HG03439 (cell line): ENCODE data around the gene MIER1.
"Not testable (repeated sequence)": the region's sequence is repeated elsewhere in the genome, so short reads cannot be mapped to it uniquely, and the experiment has no call there.

Source experiments
- ATAC-seq: cut with Tn5 transposase; IDR thresholded peaks from one replicate; pipeline ENCODE4 v1.9.1; 2021; ENCODE audit warnings: mild to moderate bottlenecking, moderate library complexity; ENCODE audit not compliant: unreplicated experiment

MIER1 gene

GRCh38 chr1:66924756-66925557 lies at the start of gene MIER1, which contains the start of gene DNAI4:
Gene MIER1, plus strand, starts transcription at chr1:66924990. Its CDS starts 39 bp downstream, at chr1:66925029.
Gene DNAI4, minus strand, starts transcription at chr1:66924856. Its CDS starts 25 bp downstream, at chr1:66924831.
- ATAC-seq = peak; percentile 94

DNA sequence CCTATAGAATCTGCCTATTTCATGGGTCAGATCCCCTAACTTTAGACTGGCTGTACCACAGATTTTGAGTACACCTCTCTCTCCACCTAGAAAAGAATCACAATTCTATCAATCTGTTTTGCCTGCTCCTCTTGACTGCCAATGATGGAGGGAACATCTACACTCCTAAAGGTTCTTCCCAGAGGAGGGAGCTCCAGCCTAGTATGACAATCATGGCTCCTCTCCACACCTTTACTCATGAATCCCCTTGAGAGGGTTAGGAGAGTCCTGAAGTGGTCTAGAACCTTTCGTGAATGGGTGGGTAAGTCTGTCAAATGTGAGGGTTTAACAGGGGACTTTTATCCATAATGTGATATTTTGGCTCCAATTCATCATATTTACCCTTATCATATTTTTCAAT lies 48.1 kb upstream of the MIER1 start:
- no peak for ATAC-seq

DNA sequence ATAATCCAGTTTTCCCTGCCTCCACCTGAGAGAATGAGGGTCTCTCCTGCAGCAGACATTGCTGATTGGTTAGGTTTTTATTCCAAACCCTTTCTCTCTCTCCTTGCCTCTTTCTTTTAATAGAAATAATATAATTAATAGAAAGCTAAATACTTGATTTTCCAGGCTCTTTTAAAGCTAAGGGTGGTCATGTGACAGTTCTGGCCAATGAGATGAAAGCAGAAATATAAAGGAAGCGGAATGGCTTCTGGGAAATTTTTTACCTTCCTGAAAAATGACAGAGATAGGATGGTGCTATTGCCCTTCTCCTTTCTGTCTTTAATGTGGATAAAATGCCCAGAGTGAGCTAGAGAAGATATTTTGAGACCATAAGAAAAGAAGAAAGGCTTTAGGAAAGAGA lies 35.8 kb upstream of the MIER1 start:
- no peak for ATAC-seq

DNA sequence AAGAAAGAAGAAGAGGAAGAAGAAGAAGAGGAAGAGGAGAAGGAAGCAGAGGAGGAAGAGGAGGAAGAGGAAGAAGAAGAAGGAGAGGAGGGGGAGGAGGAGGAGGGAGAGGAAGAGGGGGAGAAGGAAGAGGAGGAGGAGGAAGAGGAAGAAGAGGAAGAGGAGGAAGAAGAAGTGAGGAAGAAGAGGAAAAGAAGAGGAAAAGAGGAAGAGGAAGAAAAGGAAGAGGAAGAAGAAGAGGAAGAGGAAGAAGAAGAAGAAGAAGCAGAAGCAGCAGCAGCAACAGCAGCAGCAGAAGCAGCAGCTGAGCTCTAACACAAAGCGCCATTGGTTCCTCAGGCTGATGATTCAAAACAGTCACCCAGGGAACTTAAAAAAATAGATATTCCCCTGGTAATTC lies 34.2 kb upstream of the MIER1 start:
- no peak for ATAC-seq

- no peak for ATAC-seq
Observed at GRCh38 chr1:66893712-66894111, 31.1 kb upstream of the MIER1 start.

- ATAC-seq = not testable (repeated sequence)
Observed at GRCh38 chr1:66915203-66915602, 9.6 kb upstream of the MIER1 start.

GRCh38 chr1:66916320-66916719 lies 8.5 kb upstream of the MIER1 start:
- ATAC-seq = no peak

DNA sequence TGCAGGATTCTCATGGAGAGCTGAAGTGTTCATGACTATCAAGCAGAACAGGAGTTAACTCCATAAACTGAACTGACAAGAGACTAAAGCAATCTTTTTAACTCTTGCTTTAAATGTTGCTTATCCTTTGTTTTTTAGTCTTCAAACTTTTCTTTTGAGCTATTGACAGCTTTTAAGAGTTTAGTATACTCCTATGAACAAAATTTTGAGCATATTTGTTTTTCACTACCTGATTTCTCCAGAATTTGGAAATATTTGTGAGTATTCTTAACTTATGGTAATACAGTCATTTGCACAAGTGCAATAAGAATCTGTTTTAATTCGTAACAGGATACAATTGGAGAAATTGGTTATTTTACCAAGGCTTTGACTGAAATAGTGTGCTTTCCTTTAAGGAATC lies 7.3 kb upstream of the MIER1 start:
- ATAC-seq = no peak

DNA sequence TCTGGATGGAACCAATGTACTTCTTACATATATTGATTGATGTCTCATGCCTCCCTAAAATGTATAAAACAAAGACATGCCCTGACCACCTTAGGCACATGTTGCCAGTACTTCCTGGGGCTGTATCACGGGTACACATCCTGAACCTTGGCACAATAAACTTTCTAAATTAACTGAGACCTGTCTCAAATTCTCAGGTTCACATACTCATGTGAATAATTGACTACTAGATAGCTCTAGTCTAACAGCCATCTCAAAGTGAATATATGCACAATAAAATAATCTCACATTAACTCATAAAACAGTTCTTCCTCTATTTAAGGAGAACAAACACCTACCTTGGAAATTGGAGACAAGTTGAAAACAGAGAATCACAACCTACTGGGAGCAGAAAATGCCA lies 5.7 kb upstream of the MIER1 start:
- no peak for ATAC-seq

- no peak for ATAC-seq
Observed at GRCh38 chr1:66919828-66920227, 5.0 kb upstream of the MIER1 start.

GRCh38 chr1:66920543-66920942 lies 4.2 kb upstream of the MIER1 start:
- no peak for ATAC-seq

GRCh38 chr1:66925558-66925910 lies 744 bp downstream of the MIER1 start:
- peak; percentile 1 for ATAC-seq

DNA sequence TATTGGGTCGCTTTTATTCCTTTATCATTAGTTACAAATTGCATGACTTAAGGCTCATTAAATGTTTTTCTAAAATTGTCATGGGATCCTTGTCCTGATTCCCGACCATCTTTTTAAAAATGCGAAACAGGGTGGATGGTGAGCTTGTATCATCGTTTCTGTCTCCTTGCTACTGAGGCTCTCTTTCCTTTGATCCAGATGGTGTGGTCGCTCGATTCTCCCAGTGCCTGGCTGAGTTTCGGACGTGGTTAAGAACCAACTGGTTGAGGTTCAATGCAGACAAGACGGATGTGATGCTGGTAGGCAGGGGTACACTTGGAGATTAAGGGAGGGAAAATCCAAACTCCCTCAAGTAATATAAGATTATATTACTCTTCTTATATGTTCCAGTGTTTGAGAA lies 1.2 kb downstream of the MIER1 start:
- no peak for ATAC-seq

DNA sequence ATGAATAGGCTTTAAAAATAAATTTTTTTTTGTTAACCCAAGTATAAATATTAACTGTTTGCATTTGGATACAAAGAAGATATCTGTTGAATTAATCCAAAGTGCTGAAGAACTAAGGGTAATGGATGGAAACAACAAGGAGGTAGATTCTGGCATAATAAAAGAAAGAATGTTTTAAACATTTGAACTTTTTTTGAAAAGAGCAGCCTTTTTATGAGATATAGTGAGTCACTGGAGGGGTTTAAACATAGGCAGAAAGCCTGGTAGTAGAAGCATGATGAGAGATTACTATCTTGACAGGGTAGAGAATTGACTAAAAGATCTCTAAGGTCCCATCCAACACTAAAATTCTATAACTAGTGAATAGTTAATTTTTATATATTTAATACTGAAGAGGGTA lies 2.7 kb downstream of the MIER1 start:
- no peak for ATAC-seq

GRCh38 chr1:66929146-66929688 lies 4.4 kb downstream of the MIER1 start:
- no peak for ATAC-seq

GRCh38 chr1:66929691-66929998 lies 4.9 kb downstream of the MIER1 start:
- no peak for ATAC-seq

GRCh38 chr1:66929999-66930822 lies 5.4 kb downstream of the MIER1 start:
- ATAC-seq = peak; percentile 69

- ATAC-seq = peak; percentile 2
Observed at GRCh38 chr1:66930823-66931174, 6.0 kb downstream of the MIER1 start.

GRCh38 chr1:66931590-66931989 lies 6.8 kb downstream of the MIER1 start:
- no peak for ATAC-seq

DNA sequence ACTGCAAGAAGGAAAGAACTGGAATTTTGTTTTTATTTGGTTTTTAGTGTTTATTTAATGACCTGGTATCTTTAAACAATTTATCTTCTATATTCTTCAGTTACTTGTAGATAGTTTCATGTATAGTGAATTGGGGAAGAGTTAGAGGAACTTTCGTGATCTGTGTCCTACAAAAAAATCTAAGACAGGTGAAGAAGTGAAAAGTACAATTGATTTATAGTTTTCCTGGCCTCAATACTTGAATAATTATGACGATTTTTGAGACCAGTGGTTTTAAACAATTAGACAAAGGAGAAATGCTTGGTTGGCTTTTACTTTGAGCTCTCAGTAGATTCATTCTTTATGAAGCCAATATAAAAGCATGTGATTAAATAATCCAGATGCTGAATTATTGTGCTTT lies 7.5 kb downstream of the MIER1 start:
- no peak for ATAC-seq

- ATAC-seq = no peak
Observed at GRCh38 chr1:66933887-66934700, 9.3 kb downstream of the MIER1 start.
